Caco-2 (cell line): ENCODE results near the gene ITPRIPL2. TPM values are rescaled to one million over a fixed set of nuclear protein-coding genes. Genes with fewer than 3 reads are reported as not detected.

Experiments used
- BruUV-seq: library from RNA; stranded (reverse); fragments of 400-500 nt; replicated peaks from 2 replicates; lab custom pipeline; 2021; lab: Mats Ljungman, UMichigan
- CTCF ChIA-PET: fragments of 300-600 bp; sonication (Branson Sonifier 250); formaldehyde crosslinking; loops from one replicate; lab custom pipeline; 2022; ENCODE audit warnings: antibody characterized with exemption; lab: Charles Lee
- POLR2A ChIA-PET: fragments of 300-600 bp; sonication (Branson Sonifier 250); formaldehyde crosslinking; loops from one replicate; lab custom pipeline; 2022; ENCODE audit warnings: antibody characterized with exemption; lab: Charles Lee
- DNase-seq, 2 experiments: peaks; one replicate each; pipeline versions ENCODE4 v3.0.0 to v3.0.0-alpha.2; 2020 to 2022
- H3K27me3 ChIP-seq: replicated peaks from 2 replicates; pipeline ENCODE4 v1.6.0; 2011; ENCODE audit warnings: low read length; ENCODE audit not compliant: control insufficient read depth, insufficient read depth
- H3K36me3 ChIP-seq: 2 replicates; pipeline ENCODE4 v1.5.1; 2011; ENCODE audit warnings: low read length; ENCODE audit not compliant: control insufficient read depth, insufficient read depth
- H3K4me1 ChIP-seq: fragments of 250-450 bp; sonication (Bioruptor Pico); 2 replicates; pipeline ENCODE4 v1.5.1; 2020; ENCODE audit warnings: mild to moderate bottlenecking
- H3K4me3 ChIP-seq: 2 replicates; pipeline ENCODE4 v1.5.1; 2011; ENCODE audit warnings: low read depth, mild to moderate bottlenecking, control low read depth, low read length
- H3K9me3 ChIP-seq: fragments of 250-450 bp; sonication (Bioruptor Pico); 2 replicates; pipeline ENCODE4 v1.5.1; 2020; ENCODE audit warnings: mild to moderate bottlenecking, moderate library complexity
- H3K27ac Mint-ChIP-seq: one replicate; pipeline ENCODE4 v1.8.0; 2022; ENCODE audit warnings: mixed read lengths; ENCODE audit not compliant: unreplicated experiment
- H3K27me3 Mint-ChIP-seq: one replicate; pipeline ENCODE4 v1.8.0; 2022; ENCODE audit warnings: mixed read lengths; ENCODE audit not compliant: insufficient read depth, unreplicated experiment
- H3K36me3 Mint-ChIP-seq: one replicate; pipeline ENCODE4 v1.8.0; 2022; ENCODE audit warnings: mild to moderate bottlenecking, mixed read lengths; ENCODE audit not compliant: insufficient read depth, unreplicated experiment
- H3K4me1 Mint-ChIP-seq: one replicate; pipeline ENCODE4 v1.8.0; 2022; ENCODE audit warnings: low read depth, mixed read lengths; ENCODE audit not compliant: unreplicated experiment
- H3K4me3 Mint-ChIP-seq: one replicate; pipeline ENCODE4 v1.8.0; 2022; ENCODE audit warnings: mild to moderate bottlenecking, moderate library complexity, mixed read lengths; ENCODE audit not compliant: unreplicated experiment
- H3K9me3 Mint-ChIP-seq: one replicate; pipeline ENCODE4 v1.8.0; 2022; ENCODE audit warnings: mixed read lengths; ENCODE audit not compliant: unreplicated experiment
- intact Hi-C: fragments of 100-400 bp; cut with micrococcal nuclease; formaldehyde crosslinking; loops from one replicate; pipeline ENCODE4 v1.10.0; 2022; ENCODE audit not compliant: unreplicated experiment
- total RNA-seq: library from RNA; stranded (reverse); gene quantifications from 2 replicates; pipeline ENCODE4 v1.2.3, GENCODE V29; 2022
- TF ChIP-seq, protein P1 (sequence below), 2 experiments: fragments of 200-600 bp in 1 of 2; IDR thresholded peaks; 1 replicate in 1 of 2; 2 replicates in 1 of 2; pipeline versions ENCODE4 v1.5.1 to v1.8.0; 2011 to 2022; ENCODE audit warnings: antibody characterized with exemption in 1 of 2, control low read depth in 1 of 2, inconsistent platforms in 1 of 2, low read depth in 1 of 2, low read length in 1 of 2, mild to moderate bottlenecking in 1 of 2, moderate library complexity in 1 of 2; ENCODE audit not compliant: insufficient read depth in 1 of 2, severe bottlenecking in 1 of 2, unreplicated experiment in 1 of 2

Gene ITPRIPL2
- total RNA-seq, 1 experiment from 2014 or later: 24.5 TPM

DNA sequence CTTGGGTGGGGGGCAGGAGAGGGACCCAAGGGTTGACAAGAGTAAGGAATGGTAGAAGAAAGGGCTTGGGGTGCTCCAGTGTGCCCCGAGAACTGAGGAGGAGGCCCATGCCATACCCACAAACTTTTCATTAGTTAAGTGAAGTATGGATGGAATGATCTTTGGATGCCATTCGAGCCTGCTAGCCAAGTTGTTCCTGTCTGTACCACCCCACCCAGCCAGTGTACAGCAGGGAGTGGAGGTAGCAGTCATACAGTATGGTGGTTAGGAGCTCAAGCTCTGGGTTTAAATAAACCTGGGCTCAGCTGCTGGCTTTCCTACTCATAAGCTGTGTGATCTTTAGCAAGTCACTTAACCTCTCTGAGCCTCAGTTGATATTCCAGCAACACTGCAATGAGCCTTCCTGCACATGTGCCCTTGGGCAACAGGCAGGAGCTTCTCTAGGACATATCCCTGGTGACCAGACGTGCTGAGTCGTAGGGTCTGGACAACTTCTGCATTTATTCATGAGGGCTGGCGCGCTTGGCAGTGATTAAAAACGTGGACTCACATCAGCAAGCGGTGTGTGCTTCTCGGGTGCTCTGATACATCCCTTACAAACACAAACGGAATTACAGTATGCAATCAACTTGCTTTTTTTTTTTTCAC, 22.9 kb downstream of the ITPRIPL2 start:
- Mint-ChIP-seq H3K27ac (no peak overlapping the region), H3K27me3 (no peaks in the 10 kb centered on the region), H3K9me3 (no peaks in the 10 kb centered on the region), H3K4me3 (peak overlapping the region; percentile 7), H3K36me3 (no peaks in the 10 kb centered on the region), H3K4me1 (peaks cover 11% of the 10 kb centered on the region)
- TF ChIP-seq, protein P1, sequence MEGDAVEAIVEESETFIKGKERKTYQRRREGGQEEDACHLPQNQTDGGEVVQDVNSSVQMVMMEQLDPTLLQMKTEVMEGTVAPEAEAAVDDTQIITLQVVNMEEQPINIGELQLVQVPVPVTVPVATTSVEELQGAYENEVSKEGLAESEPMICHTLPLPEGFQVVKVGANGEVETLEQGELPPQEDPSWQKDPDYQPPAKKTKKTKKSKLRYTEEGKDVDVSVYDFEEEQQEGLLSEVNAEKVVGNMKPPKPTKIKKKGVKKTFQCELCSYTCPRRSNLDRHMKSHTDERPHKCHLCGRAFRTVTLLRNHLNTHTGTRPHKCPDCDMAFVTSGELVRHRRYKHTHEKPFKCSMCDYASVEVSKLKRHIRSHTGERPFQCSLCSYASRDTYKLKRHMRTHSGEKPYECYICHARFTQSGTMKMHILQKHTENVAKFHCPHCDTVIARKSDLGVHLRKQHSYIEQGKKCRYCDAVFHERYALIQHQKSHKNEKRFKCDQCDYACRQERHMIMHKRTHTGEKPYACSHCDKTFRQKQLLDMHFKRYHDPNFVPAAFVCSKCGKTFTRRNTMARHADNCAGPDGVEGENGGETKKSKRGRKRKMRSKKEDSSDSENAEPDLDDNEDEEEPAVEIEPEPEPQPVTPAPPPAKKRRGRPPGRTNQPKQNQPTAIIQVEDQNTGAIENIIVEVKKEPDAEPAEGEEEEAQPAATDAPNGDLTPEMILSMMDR (IDR thresholded peaks at IDR 0.05; ENCODE audit: insufficient read depth in 1 of 2, low read depth in 1 of 2, low read length in 1 of 2, severe bottlenecking in 1 of 2, unreplicated experiment in 1 of 2): no peak
- ChIA-PET CTCF (no interaction called here), POLR2A (no interaction called here)
- Histone ChIP-seq H3K4me3 (no peak overlapping the region), H3K4me1 (peaks cover 16% of the 10 kb centered on the region), H3K9me3 (no peaks in the 10 kb centered on the region), H3K36me3 (no peaks in the 10 kb centered on the region), H3K27me3 (no peaks in the 10 kb centered on the region)
- no TSS peak for BruUV-seq
- intact Hi-C loops: no loop called here
- no peak for DNase-seq

DNA sequence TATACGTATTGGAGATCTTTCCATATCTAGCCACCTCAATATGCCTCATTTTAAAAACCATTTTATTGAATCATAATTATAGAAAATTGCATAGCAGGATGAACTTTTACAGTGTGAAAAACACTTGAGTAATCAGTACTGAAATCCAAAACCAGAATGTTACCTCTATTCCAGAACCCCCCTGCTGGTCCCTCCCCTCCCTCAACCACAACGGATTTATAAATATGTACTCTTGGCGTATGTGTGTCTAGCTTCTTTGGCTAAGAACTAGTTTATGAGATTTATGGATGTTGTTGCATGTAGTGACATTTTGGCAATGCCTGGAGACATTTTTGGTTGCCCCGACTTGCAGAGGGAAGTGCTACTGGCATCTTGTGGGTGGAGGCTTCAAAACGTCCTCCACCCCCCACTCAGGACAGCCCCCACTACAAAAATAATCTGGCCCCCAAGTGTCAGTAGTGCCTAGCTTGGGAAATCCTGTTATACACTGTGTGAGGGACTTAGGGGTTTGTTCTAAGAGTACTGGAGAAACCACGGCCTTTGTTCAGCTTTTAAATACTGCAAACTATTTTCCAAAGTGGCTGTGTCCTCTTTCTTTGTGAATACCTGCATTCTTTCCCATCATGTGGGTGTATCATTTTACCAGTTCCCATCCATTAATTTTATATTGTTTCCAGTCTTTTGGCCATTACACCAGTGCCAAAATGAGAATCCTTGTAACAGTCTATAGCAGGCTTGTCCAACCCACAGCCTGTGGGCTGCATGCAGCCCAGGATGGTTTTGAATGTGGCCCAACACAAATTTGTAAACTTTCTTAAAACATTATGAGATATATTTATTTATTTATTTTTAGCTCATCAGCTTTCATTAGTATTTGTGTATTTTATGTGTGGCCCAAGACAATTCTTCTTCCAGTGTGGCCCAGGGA, 23.7 kb downstream of the ITPRIPL2 start:
- Mint-ChIP-seq H3K4me1 (peaks cover 11% of the 10 kb centered on the region), H3K36me3 (no peaks in the 10 kb centered on the region), H3K4me3 (no peak overlapping the region), H3K9me3 (no peaks in the 10 kb centered on the region), H3K27ac (no peak overlapping the region), H3K27me3 (no peaks in the 10 kb centered on the region)
- ChIA-PET CTCF (no interaction called here), POLR2A (no interaction called here)
- TF ChIP-seq, protein P1 (IDR thresholded peaks at IDR 0.05; ENCODE audit: insufficient read depth in 1 of 2, low read depth in 1 of 2, low read length in 1 of 2, severe bottlenecking in 1 of 2, unreplicated experiment in 1 of 2): no peak
- Histone ChIP-seq H3K27me3 (no peaks in the 10 kb centered on the region), H3K9me3 (no peaks in the 10 kb centered on the region), H3K4me3 (no peak overlapping the region), H3K4me1 (peaks cover 16% of the 10 kb centered on the region), H3K36me3 (no peaks in the 10 kb centered on the region)
- no TSS peak for BruUV-seq
- no peak for DNase-seq
- intact Hi-C loops: loop anchor here (2.0 kb wide), 1 partner anchor 27 kb away; no protein-coding TSS in a partner anchor

DNA sequence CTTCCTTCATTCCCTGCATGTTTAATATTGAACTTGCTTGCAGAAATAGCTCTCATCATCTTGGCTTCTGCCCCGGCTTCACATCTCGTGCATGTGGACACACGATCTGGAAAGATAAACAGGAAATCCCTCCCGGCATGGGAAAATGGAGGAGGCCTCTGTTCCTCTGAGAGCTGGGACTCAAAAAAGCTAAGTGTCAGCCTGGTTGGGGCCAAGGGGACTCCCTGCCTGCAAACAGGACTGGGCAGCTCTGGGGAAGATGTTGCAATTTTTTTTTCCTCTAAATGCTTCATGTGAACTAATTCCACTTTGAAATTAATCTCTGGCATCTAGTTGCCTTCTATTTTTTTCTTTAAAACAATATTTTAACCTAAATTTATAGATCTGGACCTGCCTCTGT, 24.8 kb downstream of the ITPRIPL2 start:
- TF ChIP-seq, protein P1 (IDR thresholded peaks at IDR 0.05; ENCODE audit: insufficient read depth in 1 of 2, low read depth in 1 of 2, low read length in 1 of 2, severe bottlenecking in 1 of 2, unreplicated experiment in 1 of 2): no peak
- peaks cover 11% of the 10 kb centered on the region for H3K4me1 Mint-ChIP-seq
- BruUV-seq: no TSS peak
- H3K9me3 ChIP-seq: no peaks in the 10 kb centered on the region
- intact Hi-C loops: loop anchor here (2.0 kb wide), 1 partner anchor 26 kb away; no protein-coding TSS in a partner anchor
- DNase-seq: peak in 1 of 2 experiments; percentile 6
- H3K36me3 Mint-ChIP-seq: no peaks in the 10 kb centered on the region
- H3K27ac Mint-ChIP-seq: no peak overlapping the region
- no peak overlapping the region for H3K4me3 Mint-ChIP-seq
- POLR2A ChIA-PET: no interaction called here
- H3K4me1 ChIP-seq: peaks cover 16% of the 10 kb centered on the region
- H3K27me3 Mint-ChIP-seq: no peaks in the 10 kb centered on the region
- no peaks in the 10 kb centered on the region for H3K27me3 ChIP-seq
- H3K9me3 Mint-ChIP-seq: no peaks in the 10 kb centered on the region
- CTCF ChIA-PET: no interaction called here
- no peaks in the 10 kb centered on the region for H3K36me3 ChIP-seq
- no peak overlapping the region for H3K4me3 ChIP-seq
